ENCODE measurements around the gene RESF1.

- no peak for TF ChIP-seq CTCF (conservative IDR thresholded peaks at IDR 0.05 in 1 of 2, IDR thresholded peaks at IDR 0.05 in 1 of 2; ENCODE audit: low read depth in 1 of 2, low read length in 2 of 2)
- TF ChIP-seq EZH2 (IDR thresholded peaks at IDR 0.05; ENCODE audit: low read length, missing control alignments) = no peak
These were observed 14.9 kb upstream of the RESF1 start for GRCh38 chr12:31944299-31944698.

Data from fibroblast of lung (primary cell).